Measurements from ENCODE around the gene MFGE8.

GRCh38 chr15:88907111-88907510 is 6.1 kb downstream of the MFGE8 start:
- TF ChIP-seq CTCF (IDR thresholded peaks at IDR 0.05; ENCODE audit: poor library complexity, severe bottlenecking) (no peak), EZH2 (IDR thresholded peaks at IDR 0.05; ENCODE audit: borderline replicate concordance, insufficient read depth, low read length, poor library complexity, severe bottlenecking) (no peak), POLR2AphosphoS5 (IDR thresholded peaks at IDR 0.05) (no peak), REST (IDR thresholded peaks at IDR 0.05; ENCODE audit: borderline replicate concordance) (no peak), MXI1 (conservative IDR thresholded peaks at IDR 0.05; ENCODE audit: poor library complexity, severe bottlenecking) (no peak)
